ENCODE measurements around the gene MTTP.

Gene MTTP

GRCh38 chr4:99642725-99643489 lies 68.3 kb downstream of the MTTP start:
- no peak for DNase-seq

- no peak for DNase-seq
Measured at GRCh38 chr4:99644453-99644852, 69.8 kb downstream of the MTTP start.

- DNase-seq = no peak
Measured at GRCh38 chr4:99645036-99645435, 70.4 kb downstream of the MTTP start.

GRCh38 chr4:99645638-99646037 lies 71.0 kb downstream of the MTTP start:
- no peak for DNase-seq

GRCh38 chr4:99647071-99647470 lies 72.4 kb downstream of the MTTP start:
- no peak for DNase-seq

DNA sequence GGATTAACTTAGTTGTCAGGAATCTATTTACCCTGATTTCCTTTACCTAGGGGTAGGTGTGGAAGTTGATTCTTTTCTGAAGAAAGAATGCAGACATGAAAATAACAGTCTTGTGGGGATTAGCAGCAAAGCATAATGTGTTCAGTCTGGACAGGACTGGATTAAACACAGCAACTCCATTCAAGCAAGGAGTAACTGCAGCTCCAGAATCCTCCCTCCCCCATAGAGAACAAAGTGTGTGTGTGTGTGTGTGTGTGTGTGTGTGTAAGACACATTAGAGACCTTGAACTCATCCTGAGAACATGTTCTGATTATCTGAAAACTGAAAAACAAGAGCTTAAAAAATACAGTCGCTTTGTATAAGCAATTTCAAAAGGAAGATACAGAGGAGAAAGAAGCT lies 73.7 kb downstream of the MTTP start:
- no peak for DNase-seq

- no peak for DNase-seq
Measured at GRCh38 chr4:99649208-99649607, 74.6 kb downstream of the MTTP start.

DNA sequence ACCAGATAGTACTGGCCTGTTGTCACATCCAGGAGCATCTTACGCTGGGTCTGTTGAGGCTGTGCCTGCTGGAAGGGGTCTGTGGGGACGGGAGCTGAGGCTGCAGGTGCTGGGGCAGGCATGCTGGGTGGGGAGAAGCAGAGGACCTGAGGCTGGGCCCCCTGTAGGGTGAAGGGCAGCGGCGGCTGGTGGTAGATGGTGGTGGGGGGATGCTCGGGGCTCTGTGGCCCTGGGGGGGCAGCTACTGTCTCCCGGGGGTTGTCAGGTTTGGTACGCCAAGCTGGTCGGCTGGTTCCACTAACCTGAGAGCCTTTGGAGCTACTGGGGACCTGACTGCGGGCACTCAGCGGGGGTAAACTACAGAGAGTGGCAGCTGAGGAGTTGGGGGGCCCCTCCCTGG lies 75.2 kb downstream of the MTTP start:
- DNase-seq = no peak

DNA sequence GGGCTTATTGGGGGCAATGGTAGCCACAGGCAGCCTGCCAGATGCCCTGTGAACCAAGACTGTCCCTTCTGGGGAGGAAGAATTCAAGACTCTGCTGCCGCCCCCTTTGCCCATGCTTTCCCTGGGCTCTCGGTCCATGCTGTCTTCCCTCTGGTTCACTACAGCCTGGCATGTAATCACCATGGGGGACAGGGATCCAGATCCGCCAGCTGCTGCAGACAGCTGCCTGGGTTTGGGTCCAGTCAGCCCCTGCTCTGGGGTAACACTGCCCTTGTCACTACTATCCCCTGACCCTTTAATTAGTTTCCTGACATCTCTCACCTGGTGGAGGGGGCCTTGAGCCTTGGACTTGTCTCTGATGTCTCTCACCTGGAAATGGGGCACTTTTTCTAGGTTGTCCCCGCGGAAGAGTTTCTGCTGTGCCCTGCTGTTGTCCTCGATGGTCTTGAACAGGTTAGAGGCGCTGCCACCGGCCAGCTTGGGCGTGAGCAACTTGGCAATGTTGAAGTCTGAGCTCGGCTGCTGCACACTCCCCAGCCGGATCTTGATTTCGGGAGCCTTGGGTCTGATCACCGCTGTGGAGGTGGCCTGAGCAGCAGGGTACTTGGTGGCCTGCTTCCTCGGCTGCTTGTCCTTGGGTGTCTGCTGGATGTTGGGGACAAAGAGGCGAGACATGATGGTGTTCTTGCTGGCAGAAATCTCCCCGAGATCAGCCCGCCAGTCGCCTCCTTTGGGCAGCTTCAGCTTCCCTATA lies 76.6 kb downstream of the MTTP start:
- DNase-seq = no peak

GRCh38 chr4:99651811-99652485 lies 77.3 kb downstream of the MTTP start:
- DNase-seq = no peak

- no peak for DNase-seq
Measured at GRCh38 chr4:99652596-99653436, 78.2 kb downstream of the MTTP start.

GRCh38 chr4:99653916-99654315 lies 79.3 kb downstream of the MTTP start:
- DNase-seq = no peak

GRCh38 chr4:99654361-99654761 lies 79.7 kb downstream of the MTTP start:
- no peak for DNase-seq

DNA sequence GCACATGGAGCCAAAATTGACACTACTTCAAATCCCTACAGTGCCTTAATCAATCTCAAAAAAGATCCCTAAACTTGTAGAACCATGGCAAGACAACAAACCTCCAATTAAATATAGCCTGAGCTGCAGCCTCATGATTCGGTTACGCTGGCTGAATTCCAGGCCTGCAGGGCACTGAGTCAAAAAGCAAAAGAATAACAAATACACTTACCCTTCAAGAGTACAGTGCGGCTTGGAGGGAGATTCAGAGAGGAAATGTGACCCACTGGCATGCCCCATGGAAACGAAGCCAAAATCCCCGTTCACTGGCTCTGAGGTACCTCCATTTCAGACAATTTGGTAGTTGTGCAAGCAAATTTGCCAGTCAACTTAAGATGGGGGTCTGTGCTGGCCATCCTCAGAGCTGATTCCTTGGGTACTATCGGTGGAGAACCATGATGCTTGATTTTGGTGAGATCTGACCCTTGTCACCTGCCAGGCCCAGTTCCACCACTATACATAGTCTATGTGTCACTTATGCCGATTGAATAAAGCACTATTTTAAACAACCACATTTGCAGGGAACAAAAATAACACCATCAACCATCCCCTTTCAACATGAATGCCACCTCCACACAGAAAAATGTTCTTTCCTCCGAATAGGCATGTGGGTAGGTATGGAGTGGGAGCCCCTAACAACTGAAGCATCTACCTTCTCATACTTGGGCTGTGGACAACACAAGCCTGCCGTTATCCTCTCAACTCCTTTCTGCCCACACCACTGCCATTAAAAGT lies 80.9 kb downstream of the MTTP start:
- no peak for DNase-seq

DNA sequence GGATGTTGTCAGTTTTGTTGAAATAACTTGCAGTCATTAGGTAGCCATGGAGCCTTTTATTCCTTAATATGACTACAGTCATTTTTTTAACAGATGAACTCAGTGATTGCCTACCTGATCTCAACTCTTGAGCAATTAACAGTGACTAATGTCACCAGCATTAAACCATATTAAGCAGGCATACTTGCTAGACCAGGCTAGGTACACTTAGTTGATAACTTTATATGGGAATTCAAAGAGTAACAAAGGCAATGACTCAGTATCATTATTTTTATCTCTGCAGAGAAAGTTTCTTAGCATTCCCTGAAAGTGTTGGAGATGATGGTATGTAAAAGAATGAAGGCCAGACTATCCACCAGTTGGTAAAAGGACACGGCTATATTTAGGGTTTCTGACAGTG lies 83.2 kb downstream of the MTTP start, which contains the start of gene C4orf54:
TSS of gene C4orf54 (minus strand) at position 31 of the 400 bp plus-strand sequence. CDS start 3,180 bp downstream, outside the sequence.
- DNase-seq = no peak

DNA sequence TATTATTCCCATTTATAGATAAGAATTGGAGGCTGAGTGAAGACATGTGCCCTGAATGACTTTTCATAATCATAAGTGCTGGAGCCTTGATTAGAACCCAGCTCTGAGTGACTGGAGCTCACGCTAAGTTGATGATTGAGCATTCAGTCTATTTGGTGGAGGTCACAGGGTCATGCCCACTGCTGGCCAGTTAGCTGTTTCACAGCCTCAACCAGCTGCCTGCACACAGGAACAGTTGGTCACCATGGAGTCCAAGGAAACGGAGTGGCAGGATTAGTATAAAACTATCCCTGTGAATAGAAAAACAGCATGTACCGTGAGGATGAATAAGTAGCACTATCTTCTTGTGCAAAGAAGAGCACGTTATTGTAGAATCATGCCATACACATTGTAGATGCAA lies 84.0 kb downstream of the MTTP start:
- no peak for DNase-seq

DNA sequence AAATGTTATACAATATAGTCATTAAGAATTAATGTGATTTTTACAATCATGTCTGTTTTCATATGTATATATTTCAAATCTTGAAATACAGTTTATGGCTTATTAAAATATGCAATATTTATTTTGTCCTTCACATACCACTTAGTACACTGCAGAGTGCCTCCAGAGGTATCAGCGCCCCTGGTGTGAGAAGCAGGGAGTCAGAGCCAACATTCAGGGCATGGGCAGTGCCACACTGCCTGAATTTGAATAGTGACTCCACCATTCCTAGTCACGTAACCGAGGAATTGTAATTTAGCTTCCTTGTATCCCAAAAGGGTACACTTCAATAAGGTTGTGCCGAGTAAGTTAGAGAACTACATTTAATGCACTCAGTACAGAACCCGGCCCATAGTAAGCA lies 87.3 kb downstream of the MTTP start:
- DNase-seq = no peak

GRCh38 chr4:99664716-99665115 lies 90.1 kb downstream of the MTTP start:
- DNase-seq = no peak

GRCh38 chr4:99665983-99666382 lies 91.4 kb downstream of the MTTP start:
- DNase-seq = no peak

GRCh38 chr4:99668472-99668871 lies 93.8 kb downstream of the MTTP start:
- no peak for DNase-seq

DNA sequence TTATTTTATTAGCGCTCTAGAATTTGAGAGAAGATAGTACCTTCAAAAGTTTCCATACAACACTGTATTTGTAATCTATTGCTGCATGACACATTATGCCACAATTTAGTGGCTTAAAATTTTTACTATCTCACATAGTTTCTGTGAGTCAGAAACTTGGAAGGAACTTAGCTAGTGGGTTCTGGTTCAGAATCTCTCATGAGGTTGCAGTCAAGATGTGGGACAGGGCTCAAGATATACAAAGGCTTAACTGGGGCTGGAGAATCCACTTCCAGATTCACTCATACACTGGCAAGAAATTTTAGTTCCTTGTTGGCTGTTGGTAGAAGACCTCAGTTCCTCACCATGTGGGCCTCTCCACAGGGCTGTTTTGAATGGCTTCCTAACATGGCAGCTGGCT lies 94.5 kb downstream of the MTTP start:
- no peak for DNase-seq
